ACHN (cell line): ENCODE results near the gene BRIP1.
"Not testable (repeated sequence)": the region's sequence is repeated elsewhere in the genome, so short reads cannot be mapped to it uniquely, and the experiment has no call there.

Experiments used
- DNase-seq: peaks from one replicate; pipeline ENCODE4 v3.0.0-alpha.2; 2015
- in situ Hi-C: cut with HindIII; loops from 2 replicates; pipeline ENCODE4 v1.10.0; 2017; ENCODE audit warnings: low sequenced_read_pairs, low pct_ligation_motif_present, low pct_unique_long_range_greater_than_20kb

The BRIP1 gene

DNA sequence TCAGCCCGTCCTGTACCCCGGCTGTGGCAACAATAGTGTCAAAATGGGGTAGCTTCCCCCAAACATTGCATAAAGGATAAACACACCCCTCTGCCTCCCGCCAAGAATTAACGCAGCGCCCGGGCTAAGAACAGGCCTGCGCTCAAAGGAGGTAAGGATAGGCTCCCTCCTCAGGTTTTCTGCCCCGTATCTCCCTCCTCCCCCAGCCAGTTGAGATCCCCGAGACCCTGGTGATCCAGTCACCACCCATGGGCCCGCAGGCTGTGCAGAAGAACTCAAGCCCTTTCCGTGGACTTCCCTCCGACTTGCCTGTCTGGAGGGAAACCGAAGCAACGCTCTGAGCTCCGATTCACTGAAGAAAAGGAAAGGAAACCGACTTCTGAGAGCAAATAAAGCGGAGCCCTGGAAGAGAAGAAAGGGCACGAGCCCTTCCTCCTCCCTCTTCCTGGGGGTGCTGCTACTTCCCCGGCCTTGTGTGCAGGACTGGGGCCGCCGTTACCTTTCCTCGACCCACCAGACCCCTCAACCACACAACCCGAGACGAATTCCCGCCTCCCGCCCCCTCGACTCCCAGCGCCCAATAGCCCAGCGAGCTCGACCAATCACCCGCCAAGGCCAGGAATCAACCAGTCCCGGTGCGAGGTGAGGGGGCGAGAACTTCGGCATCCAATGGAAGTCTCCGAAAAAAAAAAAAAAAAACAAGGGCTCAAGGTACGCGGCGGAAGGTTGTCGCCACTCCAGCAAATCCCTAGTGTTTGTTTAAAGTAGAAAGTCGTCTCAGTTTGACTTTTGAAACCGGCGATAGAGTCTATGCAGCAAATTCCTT lies at the start of gene BRIP1:
Gene BRIP1 (minus strand): TSS at position 554 of the 826 bp plus-strand sequence. CDS start 1,989 bp downstream, outside the sequence.
- DNase-seq, result peak; percentile 98
- in situ Hi-C loops, result no loop called here

DNA sequence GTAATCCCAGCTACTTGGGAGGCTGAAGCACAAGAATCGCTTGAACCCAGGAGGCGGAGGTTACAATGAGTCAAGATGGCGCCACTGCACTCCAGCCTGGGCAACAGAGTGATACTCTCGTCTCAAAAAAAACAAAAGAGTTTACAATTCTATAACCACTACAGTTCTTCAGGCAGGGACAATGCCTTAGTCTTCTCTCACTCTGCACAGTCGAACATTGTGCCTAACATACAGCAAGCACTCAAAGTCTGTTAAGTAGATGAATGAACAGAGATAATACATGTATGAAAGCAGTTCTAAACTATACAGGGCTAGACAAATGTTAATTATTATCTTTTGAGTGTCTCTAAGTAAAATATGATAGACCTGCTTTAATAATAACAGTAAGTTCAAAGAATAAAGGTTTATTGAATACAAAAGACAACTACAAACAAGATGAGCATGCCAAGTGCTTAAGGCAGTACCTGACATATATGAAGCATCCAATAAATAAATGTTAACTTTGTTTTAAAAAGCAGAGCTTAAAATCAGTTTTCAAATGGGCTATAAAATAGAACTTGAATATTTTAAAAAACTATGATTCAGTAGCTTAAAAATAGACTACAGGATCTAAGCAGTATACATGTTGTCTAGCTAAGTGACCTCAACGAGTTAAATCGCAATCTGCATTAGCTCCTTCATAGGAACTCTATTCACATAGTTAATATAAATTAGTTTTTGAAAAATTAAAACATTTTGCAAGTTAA lies 45.1 kb upstream of the BRIP1 start:
- DNase-seq, result no peak
- in situ Hi-C loops, result no loop called here

DNA sequence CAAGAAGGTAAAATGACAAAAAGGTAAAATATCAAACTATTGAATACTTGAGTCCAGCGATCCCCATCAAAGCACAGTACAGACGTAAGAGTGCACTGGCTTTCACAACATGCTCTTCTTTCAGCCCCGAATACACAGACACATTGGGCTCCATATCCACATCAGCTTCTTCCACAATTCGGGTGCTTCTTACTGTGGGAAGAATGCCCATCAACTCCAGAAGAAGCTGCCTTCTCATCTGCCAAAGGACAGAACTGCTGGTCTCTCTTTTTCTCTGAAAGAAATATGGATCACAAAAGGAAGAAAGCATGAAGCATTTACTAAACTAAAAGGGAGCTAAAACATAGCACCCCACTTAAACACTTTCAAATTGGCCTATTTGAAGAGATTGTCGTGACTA lies 44.0 kb upstream of the BRIP1 start:
- in situ Hi-C loops, result no loop called here
- DNase-seq, result no peak

- DNase-seq, result no peak
- in situ Hi-C loops, result no loop called here
Observed at GRCh38 chr17:61904094-61904710, 40.9 kb upstream of the BRIP1 start.

DNA sequence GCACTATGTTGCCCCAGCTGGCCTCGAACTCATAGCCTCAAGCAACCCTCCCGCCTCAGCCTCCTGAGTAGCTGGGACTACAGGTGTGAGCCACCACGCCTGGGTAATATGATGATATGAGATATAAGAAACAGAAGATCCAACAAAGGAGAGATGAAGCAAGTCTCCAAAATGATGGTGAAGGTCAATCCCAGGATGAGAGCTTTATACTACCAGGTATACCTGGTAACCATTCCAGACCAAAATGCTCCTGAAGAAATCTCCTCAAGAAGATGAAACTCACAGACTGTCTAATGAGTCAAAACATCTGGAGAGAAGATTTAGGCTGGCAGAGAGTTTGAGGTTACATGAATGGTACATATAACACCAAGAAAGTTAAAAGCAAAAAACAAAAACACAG lies 39.9 kb upstream of the BRIP1 start:
- DNase-seq, result no peak
- in situ Hi-C loops, result no loop called here

DNA sequence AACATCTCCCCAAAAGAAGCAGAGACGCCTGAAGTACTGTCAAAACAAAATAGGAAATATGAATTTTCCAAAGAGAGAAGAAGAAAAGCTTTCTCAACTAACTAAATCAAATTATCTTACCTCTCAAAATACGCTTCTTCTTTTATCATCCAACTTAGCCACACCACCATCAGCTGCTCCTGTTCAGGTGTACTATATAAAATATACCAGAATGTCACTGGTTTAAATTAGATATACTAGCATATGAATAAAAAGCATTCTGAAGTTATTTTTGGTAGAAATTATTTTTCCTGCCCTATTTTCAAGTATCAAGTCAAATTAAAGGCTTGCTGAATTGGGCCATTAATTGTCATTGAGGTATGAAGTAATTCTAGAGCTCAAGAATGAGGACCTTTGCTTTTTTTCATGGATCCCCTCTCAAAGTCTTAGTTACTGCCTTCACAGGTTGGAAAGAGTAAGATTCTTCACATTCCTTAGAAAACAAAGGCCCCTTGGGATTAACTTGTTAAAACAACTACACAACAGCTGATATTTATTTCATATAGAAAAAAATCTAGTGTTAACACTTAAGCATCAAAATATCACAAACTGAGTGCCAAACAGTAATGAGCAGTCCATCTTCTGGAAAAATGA lies 34.3 kb upstream of the BRIP1 start:
- in situ Hi-C loops, result no loop called here
- DNase-seq, result no peak

- in situ Hi-C loops, result no loop called here
- no peak for DNase-seq
Observed at GRCh38 chr17:61895391-61895790, 32.1 kb upstream of the BRIP1 start.

DNA sequence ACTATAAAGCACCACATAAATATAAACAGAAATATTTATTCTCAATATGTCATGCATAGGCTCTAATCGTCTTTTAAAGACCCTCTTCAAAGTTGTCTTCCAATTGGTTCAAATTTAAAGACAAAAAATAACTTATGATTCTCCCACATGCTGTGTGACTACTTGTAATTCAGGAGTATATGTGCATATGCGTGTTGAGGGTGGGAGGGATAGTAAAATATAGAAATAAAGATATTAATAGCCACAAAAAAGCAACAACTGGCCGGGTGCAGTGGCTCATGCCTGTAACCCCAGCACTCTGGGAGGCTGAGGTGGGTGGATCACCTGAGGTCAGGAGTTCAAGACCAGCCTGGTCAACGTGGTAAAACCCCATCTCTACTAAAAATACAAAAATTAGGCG lies 31.0 kb upstream of the BRIP1 start:
- DNase-seq, in situ Hi-C loops: not testable (repeated sequence)

- DNase-seq, in situ Hi-C loops: not testable (repeated sequence)
Observed at GRCh38 chr17:61887733-61888132, 24.4 kb upstream of the BRIP1 start.

GRCh38 chr17:61885865-61886264 lies 22.5 kb upstream of the BRIP1 start:
- in situ Hi-C loops, result not testable (repeated sequence)
- peak; percentile 8 for DNase-seq

GRCh38 chr17:61884864-61885263 lies 21.5 kb upstream of the BRIP1 start:
- in situ Hi-C loops, result no loop called here
- no peak for DNase-seq

DNA sequence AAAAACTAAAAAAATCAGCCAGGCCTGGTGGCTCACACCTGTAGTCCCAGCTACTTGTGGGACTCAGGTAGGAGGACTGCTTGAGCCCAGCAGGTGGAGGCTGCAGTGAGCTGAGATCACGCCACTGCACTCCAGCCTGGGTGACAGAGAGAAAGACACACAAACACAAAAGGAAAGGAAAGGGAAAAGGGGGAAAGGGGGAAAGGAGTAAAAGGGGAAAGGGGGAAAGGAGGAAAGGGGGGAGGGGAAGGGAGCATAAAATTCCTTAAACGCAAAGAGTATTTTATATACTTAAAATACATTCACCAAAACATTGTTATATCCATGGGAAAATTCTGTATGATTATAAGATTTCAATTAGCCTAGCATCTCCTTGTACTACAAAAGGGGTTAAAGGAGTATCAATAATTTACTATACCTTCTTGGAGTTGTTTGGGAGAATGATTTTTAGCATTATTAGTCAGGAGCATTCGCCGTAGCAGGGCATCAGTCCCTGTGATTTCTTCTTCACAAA lies 17.3 kb upstream of the BRIP1 start:
- no peak for DNase-seq
- in situ Hi-C loops, result no loop called here

- in situ Hi-C loops, result no loop called here
- DNase-seq, result no peak
Observed at GRCh38 chr17:61878984-61879612, 15.8 kb upstream of the BRIP1 start.

DNA sequence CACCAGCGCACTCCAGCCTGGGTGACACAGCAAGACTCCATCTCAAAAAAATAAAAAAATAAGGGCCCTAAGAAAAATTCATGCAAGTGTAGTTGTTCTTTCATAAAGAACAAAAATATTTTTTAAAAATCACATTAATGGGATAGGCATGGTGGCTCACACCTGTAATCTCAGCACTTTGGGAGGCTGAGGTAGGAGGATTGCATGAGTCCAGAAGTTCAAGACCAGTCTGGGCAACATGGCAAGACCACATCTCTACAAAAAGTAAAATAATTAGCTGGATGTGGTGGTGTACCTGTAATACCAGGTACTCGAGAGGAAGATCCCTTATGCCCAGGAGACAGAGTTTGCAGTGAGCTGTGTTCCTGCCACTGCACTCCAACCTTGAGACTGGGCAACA lies 15.2 kb upstream of the BRIP1 start:
- no peak for DNase-seq
- in situ Hi-C loops, result no loop called here

- in situ Hi-C loops, result no loop called here
- no peak for DNase-seq
Observed at GRCh38 chr17:61877837-61878236, 14.5 kb upstream of the BRIP1 start.

- no peak for DNase-seq
Observed at GRCh38 chr17:61875804-61876203, 12.5 kb upstream of the BRIP1 start.

DNA sequence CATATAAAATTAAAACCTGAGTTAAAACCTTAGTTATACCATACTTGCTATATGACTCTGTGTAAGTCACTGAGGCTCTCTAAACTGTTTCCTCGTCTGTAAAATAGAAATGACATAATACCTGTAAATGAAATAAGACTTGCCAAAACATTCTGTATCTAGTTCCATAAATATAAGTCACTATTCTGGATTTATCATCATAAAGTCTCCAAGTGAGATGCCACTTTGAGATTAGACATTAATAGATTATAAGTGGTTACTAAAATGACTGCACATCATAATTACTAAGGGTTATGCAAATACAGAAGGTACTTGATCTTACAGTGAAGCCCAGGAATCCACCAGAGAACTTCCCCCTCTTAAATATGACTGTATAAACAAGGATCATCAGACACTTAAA lies 12.0 kb upstream of the BRIP1 start:
- in situ Hi-C loops, result no loop called here
- no peak for DNase-seq

More at GRCh38 chr17:61875804-61876203, 12.5 kb upstream of the BRIP1 start:
- in situ Hi-C loops, result no loop called here

- in situ Hi-C loops, result no loop called here
- DNase-seq, result no peak
Observed at GRCh38 chr17:61874075-61874474, 10.7 kb upstream of the BRIP1 start.
